GM19452 (cell line): Measurements from ENCODE around the gene PTPRS.

Source experiments
- ATAC-seq: cut with Tn5 transposase; IDR thresholded peaks from one replicate; pipeline ENCODE4 v1.9.1; 2021; ENCODE audit not compliant: unreplicated experiment

PTPRS gene

GRCh38 chr19:5309438-5310204 lies 31.0 kb downstream of the PTPRS start:
- ATAC-seq = no peak

GRCh38 chr19:5308451-5309437 lies 31.9 kb downstream of the PTPRS start:
- ATAC-seq = no peak

- ATAC-seq = no peak
Measured at GRCh38 chr19:5307655-5308054, 33.0 kb downstream of the PTPRS start.

GRCh38 chr19:5305163-5305562 lies 35.4 kb downstream of the PTPRS start:
- ATAC-seq = no peak

DNA sequence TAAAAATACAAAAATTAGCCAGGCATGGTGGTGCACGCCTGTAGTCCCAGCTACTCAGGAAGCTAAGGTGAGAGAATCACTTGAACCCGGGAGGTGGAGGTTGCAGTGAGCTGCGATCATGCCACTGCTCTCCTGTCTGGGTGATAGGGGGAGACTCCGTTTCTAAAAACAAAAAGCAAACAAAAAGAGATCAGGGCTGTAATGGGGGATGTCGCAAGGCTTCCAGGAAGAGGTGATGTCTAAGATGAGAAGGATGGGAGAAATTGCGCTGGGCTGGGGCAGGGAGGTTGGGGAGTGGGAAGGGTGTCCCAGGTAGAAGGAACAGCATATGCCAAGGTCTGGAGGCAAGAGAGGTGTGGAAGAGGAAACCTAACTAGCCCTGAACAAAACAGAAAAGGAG lies 36.1 kb downstream of the PTPRS start:
- no peak for ATAC-seq

DNA sequence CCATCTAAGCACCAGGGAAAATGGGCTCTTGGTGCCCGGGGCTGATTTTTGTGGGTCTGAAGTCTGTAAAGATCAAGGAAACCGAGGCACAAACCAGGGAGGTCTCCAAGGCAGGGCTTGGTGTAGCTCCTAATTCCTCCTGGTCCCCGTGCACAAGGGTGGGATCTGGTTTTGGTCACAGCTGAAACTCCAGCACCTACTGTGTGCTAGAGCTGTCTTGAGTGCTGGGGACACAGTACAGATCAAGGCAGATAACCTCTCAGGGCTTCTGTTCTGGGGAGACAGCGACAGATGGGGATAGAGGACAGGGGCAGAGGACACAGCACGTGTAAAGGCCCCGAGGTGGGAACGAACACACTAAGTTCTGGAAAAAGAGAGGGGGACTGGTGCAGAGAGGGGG lies 37.4 kb downstream of the PTPRS start:
- no peak for ATAC-seq

GRCh38 chr19:5302396-5302795 lies 38.2 kb downstream of the PTPRS start:
- no peak for ATAC-seq

- no peak for ATAC-seq
Measured at GRCh38 chr19:5299137-5299536, 41.5 kb downstream of the PTPRS start.

DNA sequence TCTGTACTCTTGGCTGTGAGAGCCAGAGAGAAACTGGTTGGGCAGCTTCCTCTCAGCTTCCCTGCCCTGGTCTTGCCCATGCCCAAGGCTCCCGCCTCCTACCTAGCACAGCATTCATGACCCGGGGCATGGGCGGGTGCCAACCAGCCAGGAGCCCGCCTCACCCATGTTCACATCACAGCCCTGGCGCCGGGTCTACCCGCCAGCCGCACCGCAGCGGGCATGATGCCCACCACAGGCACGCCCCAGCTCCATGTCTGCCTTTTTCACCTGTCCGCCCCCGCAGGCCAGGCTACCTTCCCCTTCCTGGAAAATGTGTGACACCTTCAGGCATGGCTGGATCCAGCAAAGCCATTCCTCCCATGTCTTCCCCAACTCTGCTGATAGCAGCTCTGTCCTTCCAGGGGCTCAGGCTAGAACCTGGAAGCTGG lies 42.1 kb downstream of the PTPRS start:
- no peak for ATAC-seq

- ATAC-seq = no peak
Measured at GRCh38 chr19:5297272-5297669, 43.3 kb downstream of the PTPRS start.

- ATAC-seq = no peak
Measured at GRCh38 chr19:5296457-5297271, 43.9 kb downstream of the PTPRS start.

- ATAC-seq = no peak
Measured at GRCh38 chr19:5296021-5296420, 44.6 kb downstream of the PTPRS start.

DNA sequence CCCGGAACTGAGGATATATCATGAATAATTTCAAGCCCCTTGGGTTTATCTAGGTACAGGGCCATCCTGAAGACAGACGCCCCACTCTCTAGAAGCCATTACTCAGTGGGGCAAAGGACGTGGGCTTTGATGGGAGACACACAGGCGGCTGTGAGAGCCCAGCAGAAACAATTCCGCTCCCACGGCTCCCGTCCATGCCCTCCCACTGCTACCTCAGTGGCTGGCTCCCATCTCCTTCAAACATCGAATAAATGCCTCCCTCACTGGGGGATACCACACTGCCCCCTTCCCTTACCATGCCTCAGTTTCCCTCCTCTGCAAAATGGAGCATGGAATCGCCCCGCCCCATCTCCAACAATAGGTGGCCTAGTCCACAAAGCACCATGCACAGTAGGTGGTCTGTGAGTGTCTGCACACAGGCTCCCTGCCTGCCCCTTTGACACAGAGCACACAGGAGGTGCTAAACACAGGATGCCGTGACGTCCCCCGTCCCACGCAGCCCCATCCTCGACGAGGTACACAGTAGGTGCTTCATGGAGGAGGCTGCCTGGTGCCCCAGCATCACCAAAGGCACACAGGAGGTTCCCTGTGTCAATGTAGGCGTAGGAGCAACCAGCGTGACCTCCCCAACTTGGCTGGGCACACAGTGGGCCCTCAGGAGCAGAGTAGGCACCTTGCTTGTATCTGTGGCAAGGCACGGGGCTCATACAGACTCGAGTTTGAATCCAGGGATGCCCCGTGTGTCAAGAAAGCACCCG lies 46.0 kb downstream of the PTPRS start:
- ATAC-seq = no peak

DNA sequence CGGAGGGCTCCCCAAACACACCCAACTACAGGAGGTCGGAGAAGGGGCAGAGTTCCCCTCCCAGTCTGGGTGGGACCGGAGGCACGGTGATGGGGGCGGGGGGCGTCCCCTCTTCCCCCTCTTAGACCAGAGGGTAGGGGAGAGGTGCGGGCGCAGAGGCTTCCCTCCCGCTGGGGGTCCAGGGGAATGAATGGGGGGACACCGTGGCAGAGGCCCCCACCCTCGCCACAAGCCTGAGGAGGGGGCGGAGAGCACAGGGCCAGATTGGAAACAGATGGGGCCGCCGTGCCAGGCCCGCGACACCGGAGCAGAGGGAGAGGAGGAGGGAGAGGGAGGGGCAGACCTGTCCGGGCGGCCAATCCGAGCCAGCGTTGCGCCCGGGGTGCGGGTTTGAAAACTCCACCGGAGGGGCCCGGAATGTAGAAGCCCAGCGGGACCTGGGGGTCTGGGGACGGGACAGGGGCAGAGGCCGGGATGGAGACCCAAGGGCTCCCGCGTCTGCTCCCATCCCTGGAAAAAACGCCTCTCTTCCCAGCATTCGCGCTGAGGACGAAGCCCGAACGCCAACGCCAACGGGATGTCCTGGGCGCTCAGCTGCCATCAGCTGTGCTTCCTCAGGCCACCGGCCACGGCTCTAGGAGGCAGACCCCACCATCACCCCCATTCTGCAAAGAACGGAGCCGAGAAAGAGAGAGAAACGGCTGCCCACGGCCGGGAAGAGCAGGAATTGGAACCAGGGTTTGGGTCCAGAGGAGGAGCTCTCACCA lies 46.8 kb downstream of the PTPRS start:
- no peak for ATAC-seq

DNA sequence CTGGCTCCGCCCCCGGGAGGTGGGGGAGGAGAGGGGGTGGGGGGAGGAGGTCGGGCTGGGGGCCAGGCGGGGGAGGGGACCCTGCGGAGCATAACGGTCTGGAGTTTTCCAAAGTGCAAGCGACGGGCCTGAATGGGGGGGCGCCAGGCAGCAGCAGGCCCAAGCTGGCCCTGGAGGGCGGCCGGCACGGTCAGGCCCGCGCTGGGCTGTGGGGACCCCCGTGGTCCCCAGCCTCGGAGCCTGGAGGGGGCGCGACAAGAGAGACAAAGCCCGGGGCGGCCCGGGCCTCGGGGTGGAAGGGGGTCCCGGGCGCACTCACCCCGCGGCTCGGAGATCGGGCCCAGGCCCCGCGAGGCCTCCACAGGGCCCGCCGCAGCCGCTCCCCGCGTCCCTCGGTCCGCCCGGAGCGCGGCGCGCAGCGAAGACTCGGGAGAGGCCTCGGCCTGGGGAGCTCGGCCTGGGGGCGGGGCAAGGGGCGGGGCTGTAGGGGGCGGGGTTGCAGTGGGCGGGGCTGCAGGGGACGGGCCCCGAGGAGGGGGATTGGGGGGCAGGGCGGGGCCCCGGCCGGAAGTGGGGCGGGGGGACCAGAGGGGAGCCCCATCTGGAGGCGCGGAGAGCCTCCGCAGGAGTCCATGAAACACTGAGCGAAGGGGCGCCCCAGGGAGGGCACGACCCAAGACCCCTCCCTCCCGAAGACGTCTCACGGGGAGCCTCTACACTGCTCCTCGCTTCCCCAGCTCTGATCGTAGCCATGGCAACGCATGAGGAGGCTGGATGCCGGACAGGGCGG lies 47.6 kb downstream of the PTPRS start:
- ATAC-seq = no peak

GRCh38 chr19:5292453-5292821 lies 48.2 kb downstream of the PTPRS start:
- ATAC-seq = no peak

- no peak for ATAC-seq
Measured at GRCh38 chr19:5291588-5292193, 48.9 kb downstream of the PTPRS start.
